Right atrium auricular region (tissue), 2 donors: Measurements from ENCODE around the gene DNAL1. TPM values are rescaled to one million over a fixed set of nuclear protein-coding genes. Genes with fewer than 3 reads are reported as not detected.
A peak's percentile ranks its signal among the peaks of the same experiment; 100 is the strongest.

Experiments
- DNase-seq: peaks from one replicate; pipeline ENCODE4 v3.0.0-alpha.2; 2019; ENCODE audit warnings: low spot score
- H3K27ac ChIP-seq, 2 donors: fragments of 200-600 bp; sonication (generic); 1 replicate in 1 of 2; 2 replicates in 1 of 2; pipeline ENCODE4 v1.5.1; 2016 to 2019
- H3K27me3 ChIP-seq, 2 donors: fragments of 200-600 bp; sonication (generic); one replicate each; pipeline versions ENCODE4 v1.5.1 to v1.6.0; 2017 to 2019
- H3K36me3 ChIP-seq: fragments of 200-600 bp; sonication (generic); one replicate; pipeline ENCODE4 v1.5.1; 2016
- H3K4me1 ChIP-seq, 2 donors: fragments of 200-600 bp; sonication (generic); one replicate each; pipeline versions ENCODE4 v1.5.1 to v1.6.0; 2017 to 2019
- H3K4me3 ChIP-seq, 2 donors: fragments of 200-600 bp; sonication (generic); 1 replicate in 1 of 2; 2 replicates in 1 of 2; pipeline ENCODE4 v1.5.1; 2017 to 2019; ENCODE audit warnings: mild to moderate bottlenecking in 1 of 2, moderate library complexity in 1 of 2
- H3K9me3 ChIP-seq, 2 donors: fragments of 200-600 bp; sonication (generic); one replicate each; pipeline ENCODE4 v1.5.1; 2019
- total RNA-seq, 2 donors: library from RNA; depleted of rRNA; stranded (reverse); fragments of >200 nt; gene quantifications; one replicate each; pipeline ENCODE4 v1.1.0, GENCODE V29; 2016
- TF ChIP-seq, protein P1 (sequence below), 2 donors: fragments of 200-600 bp; sonication (generic); IDR thresholded peaks; one replicate each; pipeline ENCODE4 v1.5.1; 2019; ENCODE audit warnings: antibody characterized with exemption in 2 of 2

The DNAL1 gene
- total RNA-seq, 2 donors from 2014 or later: 5.7 to 7.8 TPM

DNA sequence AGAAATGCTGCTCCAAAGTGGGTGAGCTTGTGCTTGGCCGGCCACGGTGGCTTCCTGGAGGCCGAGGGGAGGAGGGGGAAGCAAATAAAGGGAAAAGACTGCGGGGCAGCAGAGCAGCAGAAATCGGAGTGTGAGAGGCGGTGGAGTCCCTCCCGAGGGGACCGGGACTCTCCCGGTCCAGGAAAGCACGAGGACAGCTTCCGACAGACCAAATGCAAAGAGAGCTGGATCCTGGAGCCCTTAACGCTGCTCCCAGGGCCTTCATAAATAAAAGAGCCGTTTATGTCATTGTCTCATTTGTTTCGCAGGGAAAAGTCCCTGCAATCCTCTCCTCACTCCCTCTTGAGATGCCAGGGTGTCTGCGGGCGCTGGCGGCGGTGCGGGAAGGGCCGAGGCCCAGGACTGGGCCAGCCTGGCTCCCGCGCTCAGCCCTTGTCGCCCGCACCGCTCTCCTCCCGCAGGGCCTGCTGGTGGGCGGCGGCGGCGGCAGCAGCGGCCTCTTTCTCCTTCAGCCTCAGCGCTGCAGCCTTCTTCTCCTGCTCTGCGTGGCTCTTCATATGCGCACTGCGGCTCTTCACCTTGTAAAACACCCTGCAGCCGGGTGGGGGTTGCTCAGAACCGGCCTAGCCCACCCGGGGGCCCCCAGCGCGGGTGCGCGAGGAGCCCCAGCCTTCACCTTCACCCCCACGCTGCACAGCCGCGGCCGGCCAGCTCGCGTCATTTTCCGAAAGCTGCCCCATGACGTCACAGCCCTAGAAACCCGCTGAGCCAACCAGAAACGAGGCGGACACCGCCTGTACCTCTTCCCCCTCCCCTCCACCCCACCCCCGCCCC, 73.8 kb downstream of the DNAL1 start:
- Histone ChIP-seq H3K4me1 (peaks cover 0 to 39% of the 10 kb centered on the region in 2 donors), H3K4me3 (peak overlapping the region in 1 of 2 donors; percentile 3)
- no peak for DNase-seq

DNA sequence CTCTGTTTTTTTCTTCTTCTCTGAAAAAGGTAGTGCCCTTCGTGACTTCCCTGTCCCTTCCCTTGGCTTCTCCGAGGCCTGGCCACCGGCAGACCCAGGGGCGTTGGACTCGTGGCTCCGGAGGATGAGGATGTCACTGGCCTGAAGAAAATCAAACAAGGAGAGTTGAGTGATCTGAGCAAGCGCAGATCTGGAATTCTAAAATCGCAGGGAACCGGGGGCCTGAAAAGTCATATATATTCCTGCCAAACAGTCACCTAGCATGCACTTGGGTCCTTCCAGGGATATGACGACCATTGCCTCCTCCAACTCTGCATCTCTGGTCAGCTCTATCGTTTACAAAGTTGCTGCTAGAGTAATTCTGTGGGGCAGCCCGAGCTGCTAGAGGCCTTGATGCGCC, 74.6 kb downstream of the DNAL1 start:
- Histone ChIP-seq H3K27me3 (no peaks in the 10 kb centered on the region), H3K4me1 (peaks cover 0 to 46% of the 10 kb centered on the region in 2 donors), H3K27ac (peak overlapping the region in 1 of 2 donors; percentile 62), H3K36me3 (peaks cover 67% of the 10 kb centered on the region), H3K4me3 (no peak overlapping the region), H3K9me3 (no peaks in the 10 kb centered on the region)
- TF ChIP-seq, protein P1, sequence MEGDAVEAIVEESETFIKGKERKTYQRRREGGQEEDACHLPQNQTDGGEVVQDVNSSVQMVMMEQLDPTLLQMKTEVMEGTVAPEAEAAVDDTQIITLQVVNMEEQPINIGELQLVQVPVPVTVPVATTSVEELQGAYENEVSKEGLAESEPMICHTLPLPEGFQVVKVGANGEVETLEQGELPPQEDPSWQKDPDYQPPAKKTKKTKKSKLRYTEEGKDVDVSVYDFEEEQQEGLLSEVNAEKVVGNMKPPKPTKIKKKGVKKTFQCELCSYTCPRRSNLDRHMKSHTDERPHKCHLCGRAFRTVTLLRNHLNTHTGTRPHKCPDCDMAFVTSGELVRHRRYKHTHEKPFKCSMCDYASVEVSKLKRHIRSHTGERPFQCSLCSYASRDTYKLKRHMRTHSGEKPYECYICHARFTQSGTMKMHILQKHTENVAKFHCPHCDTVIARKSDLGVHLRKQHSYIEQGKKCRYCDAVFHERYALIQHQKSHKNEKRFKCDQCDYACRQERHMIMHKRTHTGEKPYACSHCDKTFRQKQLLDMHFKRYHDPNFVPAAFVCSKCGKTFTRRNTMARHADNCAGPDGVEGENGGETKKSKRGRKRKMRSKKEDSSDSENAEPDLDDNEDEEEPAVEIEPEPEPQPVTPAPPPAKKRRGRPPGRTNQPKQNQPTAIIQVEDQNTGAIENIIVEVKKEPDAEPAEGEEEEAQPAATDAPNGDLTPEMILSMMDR (IDR thresholded peaks at IDR 0.05): no peak
- no peak for DNase-seq

More for the DNA sequence above, 73.8 kb downstream of the DNAL1 start:
- Histone ChIP-seq H3K9me3 (no peaks in the 10 kb centered on the region), H3K36me3 (peaks cover 67% of the 10 kb centered on the region), H3K27ac (peak overlapping the region; percentile 37 to 62), H3K27me3 (no peaks in the 10 kb centered on the region)
- TF ChIP-seq, protein P1 (IDR thresholded peaks at IDR 0.05): no peak

DNA sequence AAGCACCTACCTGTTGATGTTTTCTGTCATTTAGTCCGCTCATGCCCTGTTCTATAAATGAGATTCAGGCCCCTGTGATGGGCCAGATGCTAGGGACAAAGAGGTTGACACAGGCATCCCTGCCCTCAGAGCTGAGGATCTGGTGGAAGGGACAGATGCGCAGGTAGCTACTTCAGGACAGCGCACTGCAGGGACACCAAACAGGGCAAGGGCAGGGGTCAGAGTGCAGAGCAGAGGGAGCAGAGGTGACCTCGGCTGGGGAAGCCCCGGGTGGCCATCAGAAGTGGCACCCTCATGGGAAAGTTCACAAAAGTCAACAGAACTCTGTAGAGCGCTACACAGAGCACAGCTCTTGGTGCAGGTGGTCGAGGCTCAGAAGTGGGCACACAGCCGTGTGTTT, 75.0 kb downstream of the DNAL1 start:
- DNase-seq: no peak
- peaks cover 0 to 46% of the 10 kb centered on the region in 2 donors for H3K4me1 ChIP-seq
- TF ChIP-seq, protein P1 (IDR thresholded peaks at IDR 0.05): no peak

DNA sequence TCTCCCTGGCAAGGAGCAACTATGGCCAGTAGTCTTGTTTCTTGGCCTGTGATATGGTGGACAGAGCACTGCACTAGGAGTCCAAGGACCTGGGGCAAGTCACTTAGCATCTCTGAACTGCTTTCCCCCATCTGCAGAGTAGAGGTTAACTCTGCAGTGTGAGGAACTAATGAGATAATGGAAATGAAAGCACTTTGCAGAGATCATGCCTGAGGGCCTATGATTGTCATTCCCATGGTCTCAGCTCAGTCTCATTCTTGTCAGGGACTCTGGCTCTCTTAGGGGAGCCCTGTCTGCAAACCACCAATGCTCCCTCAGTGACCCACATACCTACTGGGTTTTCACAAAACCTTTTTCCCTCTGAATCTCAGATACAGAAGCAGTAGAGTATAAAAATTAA, 75.8 kb downstream of the DNAL1 start:
- H3K36me3 ChIP-seq: peaks cover 78% of the 10 kb centered on the region
- H3K9me3 ChIP-seq: no peaks in the 10 kb centered on the region
- H3K27ac ChIP-seq: no peak overlapping the region
- no peak for DNase-seq
- TF ChIP-seq, protein P1 (IDR thresholded peaks at IDR 0.05): no peak
- no peaks in the 10 kb centered on the region for H3K27me3 ChIP-seq
- peaks cover 0 to 55% of the 10 kb centered on the region in 2 donors for H3K4me1 ChIP-seq
- H3K4me3 ChIP-seq: no peak overlapping the region

More for the DNA sequence above, 75.0 kb downstream of the DNAL1 start:
- Histone ChIP-seq H3K27me3 (no peaks in the 10 kb centered on the region), H3K27ac (no peak overlapping the region), H3K36me3 (peaks cover 70% of the 10 kb centered on the region), H3K9me3 (no peaks in the 10 kb centered on the region), H3K4me3 (no peak overlapping the region)

DNA sequence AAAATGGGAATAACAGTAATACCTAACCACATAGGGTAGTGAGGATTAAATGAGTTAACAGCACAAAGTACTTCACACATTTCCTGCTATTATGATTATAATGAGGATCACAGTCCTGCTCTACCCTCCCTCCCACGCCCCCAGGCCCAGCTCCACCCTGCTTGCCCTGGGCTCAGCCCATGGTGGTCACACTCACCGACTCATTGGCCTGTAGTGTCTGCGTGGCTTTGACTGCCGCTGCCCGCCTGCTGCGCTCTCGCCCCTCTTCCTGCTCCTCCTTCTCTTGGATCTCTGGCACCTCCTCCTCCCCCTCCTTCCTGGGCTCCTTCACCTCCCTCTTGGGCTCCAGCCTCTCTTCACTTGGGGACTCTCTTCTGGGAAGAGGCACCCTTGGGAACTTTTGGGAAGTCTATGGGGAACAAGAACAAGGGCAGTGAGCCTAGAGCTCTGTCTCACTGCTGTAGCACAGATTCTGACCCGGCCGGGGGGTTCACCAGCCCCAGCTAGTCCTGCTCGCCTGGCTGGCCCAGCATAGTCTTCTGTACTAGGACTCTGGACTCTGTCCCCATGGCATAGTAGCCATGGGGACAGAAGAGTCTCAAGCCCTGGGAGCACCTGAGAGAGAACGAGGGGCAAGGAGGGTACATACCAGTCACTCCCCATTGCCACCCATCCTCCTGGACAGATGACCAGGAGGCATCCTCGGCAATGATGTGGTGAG, 76.5 kb downstream of the DNAL1 start:
- H3K4me1 ChIP-seq: peaks cover 0 to 61% of the 10 kb centered on the region in 2 donors
- TF ChIP-seq, protein P1 (IDR thresholded peaks at IDR 0.05): no peak
- H3K27ac ChIP-seq: no peak overlapping the region
- no peak overlapping the region for H3K4me3 ChIP-seq
- peaks cover 85% of the 10 kb centered on the region for H3K36me3 ChIP-seq
- no peaks in the 10 kb centered on the region for H3K27me3 ChIP-seq
- no peak for DNase-seq
- H3K9me3 ChIP-seq: no peaks in the 10 kb centered on the region
